HG03460 (cell line): Measurements from ENCODE around the gene PRKCSH.
A peak's percentile ranks its signal among the peaks of the same experiment; 100 is the strongest.
"Not testable (repeated sequence)": the region's sequence is repeated elsewhere in the genome, so short reads cannot be mapped to it uniquely, and the experiment has no call there.

ENCODE experiments used
- ATAC-seq: cut with Tn5 transposase; IDR thresholded peaks from one replicate; pipeline ENCODE4 v1.9.1; 2021; ENCODE audit not compliant: unreplicated experiment

The PRKCSH gene

DNA sequence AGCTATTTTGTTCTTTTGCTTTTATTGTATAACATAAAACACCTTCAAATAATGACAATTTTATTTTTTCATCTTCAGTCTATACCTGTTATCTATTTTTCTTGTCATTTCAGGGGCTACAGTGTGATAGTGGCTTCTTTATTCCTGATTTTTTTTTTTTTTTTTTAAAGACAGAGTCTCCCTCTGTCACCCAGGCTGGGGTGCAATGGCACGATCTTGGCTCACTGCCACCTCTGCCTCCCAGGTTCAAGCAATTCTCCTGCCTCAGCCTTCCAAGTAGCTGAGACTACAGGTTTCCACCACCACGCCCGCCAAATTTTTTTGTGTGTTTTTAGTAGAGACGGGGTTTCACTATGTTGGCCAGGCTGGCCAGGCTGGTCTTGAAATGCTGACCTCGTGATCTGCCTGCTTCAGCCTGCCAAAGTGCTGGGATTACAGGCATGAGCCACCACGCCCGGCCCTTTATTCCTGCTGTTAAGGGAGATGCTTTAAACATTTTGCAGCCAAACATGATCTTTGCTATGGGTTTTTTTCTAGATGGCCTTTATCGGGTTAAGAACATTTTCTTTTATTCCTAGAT is 32.9 kb downstream of the PRKCSH start:
- ATAC-seq: not testable (repeated sequence)

DNA sequence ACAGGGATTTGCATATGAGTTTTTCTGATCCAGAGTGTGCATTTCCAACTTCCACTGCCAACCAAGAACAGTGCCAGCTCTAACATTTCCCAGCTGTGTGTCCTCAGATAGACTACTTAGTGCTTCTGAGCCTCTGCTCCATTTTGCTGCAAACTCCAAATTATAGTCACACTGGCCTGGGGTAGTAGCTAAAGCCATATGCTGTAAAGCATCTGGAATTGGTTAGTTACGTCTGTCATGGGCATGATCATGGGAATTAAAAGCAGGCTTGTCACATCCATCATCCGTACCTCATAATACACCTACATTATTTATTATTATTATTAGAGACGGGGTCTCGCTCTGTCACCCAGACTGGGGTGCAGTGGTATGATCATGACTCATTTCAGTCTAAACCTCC is 38.3 kb downstream of the PRKCSH start:
- ATAC-seq: no peak

DNA sequence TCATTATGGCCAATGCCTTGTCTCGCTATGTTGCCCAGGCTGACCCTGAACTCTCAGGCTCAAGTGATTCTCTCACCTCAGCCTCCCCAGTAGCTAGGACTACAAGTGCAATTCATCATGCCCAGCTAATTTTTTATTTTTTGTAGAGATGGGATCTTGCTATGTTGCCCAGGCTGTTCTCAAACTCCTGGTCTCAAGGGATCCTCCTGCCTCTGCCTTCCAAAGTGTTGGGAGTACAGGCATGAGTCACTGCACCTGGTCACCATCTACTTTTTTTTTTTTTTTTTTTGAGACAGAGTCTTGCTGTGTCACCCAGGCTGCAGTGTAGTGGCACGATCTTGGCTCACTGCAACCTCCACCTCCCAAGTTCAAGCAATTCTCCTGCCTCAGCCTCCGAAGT is 39.9 kb downstream of the PRKCSH start:
- ATAC-seq: not testable (repeated sequence)

DNA sequence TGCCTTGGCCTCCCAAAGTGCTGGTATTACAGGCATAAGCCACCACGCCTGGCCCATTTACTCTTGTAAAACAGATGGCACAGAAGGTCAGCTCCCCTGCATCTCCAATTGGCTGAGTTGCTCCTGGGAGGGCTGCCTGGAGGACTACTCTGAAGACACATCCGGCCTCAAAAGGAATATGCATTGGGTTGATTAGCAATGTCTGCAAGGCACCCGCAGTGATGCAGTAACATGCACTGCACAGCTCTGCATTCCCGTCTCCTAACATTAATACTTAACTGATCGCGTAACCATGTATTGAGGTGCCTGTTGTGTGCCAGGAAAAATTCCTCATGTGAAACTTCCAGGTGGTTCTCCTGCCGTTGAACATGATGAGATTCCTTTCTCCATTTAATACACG is 40.4 kb downstream of the PRKCSH start:
- no peak for ATAC-seq

DNA sequence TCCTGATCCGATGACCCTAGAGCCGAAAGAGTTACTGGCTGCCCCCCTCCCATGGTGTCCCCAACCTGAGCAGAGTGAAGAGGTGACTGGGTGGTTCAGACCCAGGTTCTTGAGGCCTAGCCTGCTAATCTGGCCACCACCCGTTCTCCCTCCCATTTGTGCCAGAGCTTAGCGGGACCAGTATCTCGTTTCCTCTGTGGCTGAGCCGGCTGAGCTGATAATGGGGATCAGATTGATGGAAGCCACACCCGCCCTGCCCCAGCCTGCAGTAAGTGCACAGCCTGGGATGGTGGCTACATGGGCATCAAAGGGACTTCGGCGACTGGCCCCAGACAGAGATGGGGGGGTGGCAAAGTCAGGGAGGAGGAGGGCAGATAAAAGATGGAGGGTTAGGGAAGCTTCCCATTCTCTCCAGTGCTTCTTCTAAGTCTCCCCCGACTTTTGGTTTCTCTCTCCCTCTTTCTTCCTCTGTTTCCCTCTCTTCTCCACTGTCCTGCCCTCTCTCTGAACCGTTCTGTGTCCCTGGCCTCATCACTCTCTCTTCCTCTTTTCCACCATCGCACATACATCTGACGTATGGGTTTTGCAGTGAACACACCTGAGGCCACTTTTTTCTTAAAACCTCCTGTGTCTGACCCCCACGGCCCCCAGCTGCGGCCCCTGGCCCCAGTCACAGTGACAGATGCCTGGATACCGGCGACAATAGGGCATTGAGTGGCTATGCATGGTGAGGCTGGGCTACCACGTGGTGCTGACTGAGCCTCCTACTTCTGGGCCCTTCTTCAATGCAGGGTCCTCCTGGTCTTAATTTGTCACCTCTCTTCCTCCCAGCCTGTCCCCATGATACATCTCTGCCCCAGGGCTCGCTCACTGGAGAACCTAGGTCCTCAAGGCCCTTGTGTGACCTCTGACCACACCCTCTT is 43.0 kb downstream of the PRKCSH start:
- no peak for ATAC-seq

DNA sequence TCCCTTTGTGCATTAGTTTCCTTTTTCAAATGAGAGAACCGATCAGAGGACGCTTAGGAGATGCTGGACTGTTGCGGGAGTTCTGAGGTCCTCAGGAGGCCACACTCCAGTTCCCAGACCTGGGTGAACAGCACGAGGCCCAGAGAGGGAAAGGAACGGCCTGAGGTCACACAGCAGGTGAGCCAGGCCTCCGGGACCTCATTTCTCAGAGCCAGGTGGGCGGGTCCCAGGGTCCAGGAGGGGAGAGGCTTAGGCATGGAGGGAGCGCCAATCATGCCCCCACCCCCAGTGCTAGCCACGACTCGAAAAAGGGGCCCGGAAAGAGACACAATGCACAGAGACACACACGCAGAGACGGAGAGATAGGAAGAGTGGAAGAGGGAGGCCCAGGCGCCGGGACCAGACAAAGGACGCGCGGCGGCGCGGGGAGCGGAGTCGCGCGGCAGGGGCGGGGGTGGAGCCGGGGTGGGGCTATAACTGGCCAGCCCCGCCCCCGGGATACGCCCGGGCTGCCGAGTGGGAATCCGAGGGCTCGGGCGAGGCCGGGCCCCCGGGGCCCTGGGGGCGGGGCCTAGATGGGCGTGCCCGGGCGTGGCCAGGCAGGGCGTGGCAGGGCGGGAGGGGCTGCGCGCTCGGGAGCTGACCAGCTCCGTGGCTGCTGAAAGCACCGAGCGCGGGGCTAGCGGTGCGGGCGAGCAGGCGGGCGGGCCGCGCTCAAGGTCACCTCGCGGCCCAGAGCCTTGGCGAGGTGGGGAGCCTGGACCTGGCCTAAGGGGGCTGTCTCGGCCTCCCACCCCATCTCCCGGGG is 43.9 kb downstream of the PRKCSH start:
- no peak for ATAC-seq

DNA sequence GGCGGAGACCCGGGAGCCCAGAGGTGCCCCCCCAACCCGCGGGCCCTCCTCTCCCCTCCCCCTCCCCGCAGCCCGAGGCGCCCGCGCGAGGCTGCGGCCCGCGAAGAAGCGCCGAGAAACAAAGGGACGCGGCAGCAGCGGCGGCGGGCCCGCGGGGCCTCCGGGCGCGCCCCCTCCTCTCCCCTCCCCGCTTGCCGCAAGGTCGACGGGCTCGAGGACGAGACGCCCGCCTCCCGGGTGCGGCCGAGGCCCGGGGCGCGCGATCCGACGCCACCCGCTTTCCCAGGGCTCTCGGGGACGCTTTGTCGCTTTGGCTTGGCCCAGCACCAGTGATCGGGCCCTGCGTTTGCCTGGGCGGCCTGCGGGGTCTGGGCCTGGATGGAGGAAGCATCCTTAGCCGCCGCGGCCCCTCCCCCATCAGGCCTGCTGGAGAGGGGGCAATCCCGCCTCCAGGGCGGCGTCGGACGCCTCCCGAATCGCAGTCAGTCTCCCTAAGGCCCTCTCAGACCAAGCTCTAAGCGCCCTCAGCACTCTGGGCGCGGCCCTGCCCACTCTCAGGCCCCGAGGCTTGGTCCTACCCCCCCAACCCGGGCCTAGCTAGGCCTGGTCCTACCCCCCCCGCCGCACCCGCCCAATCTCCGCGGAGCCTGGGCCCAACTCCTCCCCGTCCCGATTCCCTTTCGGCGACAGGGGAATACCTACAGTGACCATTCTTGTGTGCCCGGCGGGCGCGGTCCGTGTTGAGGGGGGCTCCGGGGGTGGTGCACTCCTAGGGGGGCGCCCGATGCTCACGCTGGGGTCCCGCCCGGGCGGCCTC is 44.7 kb downstream of the PRKCSH start:
- ATAC-seq: no peak

DNA sequence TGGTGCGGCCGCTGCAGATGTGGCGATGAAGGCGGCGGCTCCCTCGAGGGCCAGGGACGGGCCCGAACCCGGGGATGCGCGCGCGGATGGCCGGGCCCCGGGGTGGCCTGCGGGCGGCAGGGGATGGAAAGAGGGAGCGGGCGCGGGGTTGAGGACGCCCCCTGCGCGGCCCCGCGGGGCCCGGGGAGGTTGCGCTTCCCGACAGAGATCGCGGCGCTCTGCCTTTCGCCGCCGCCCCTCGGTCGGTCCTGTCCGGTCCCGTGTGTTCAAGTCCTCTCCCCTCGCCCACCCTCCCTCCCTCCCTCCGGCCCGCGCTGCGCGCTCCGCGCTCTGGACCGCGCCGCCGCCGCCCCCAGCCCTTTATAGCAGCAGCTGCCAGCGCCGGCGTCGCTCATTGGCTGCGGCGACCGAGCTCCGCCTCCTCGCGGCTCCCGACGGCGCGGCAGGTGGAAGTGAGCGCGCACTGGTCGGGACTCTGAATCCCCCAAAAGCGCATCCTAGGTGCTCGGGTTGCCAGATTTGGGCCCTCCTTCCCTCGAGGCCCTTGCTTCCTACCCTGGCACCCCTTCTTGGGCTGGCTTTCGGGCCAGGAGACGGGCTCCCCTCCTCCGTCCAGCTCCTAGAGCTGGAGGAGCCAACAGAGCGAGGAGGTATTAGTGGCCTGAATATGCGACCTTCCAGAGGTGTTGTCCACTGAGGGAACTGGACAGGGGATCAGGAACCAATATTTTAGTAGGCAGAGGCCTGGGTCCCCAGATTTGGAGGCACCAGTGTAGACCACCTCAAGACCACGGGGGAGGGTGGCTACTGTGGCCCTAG is 45.5 kb downstream of the PRKCSH start, which contains the start of gene ELAVL3:
ELAVL3 (minus strand) TSS at position 332 of the 819 bp plus-strand sequence. CDS start 438 bp downstream, outside the sequence.
- ATAC-seq: no peak

DNA sequence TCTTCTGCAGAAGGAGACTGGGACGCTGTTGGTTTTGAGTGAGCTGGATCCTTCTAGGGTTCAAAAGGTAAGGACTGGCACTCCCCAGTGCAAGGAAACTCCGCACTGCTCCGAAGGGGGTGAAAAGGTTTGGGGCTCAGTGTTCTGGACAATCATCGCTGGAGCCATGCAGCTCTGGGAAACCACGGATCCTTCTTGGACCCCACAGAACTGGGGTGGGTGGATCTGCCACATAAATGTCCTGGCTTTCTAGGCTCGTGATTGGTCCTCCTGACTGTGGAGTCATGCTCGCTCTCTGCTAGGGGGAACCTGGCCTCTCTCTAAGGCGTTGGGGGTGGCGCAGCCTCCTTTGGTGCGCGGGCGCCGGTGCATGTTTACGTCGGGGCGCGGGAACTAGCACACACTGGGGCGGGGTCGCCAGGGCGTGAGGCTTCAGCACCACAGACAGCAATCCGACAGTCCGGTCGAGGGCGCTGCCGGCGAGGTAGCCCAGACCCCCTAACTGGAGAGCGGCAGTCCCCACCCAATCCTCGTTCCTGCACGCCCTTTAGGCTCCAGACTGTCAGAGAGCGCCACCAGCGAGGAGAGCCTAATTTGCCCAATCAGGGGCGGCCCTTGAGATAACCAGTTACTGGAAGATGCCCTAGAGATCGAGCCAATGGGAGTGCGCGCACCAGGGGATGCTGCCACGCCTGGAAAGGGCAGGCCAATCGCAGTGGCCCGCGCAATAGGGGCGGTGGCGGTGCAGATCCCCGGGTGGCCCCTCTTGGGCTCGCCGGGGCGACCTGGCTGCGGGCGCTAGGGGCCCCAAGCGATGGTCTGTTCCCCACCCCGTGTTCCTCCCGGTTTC is 46.3 kb downstream of the PRKCSH start:
- ATAC-seq: peak; percentile 58

DNA sequence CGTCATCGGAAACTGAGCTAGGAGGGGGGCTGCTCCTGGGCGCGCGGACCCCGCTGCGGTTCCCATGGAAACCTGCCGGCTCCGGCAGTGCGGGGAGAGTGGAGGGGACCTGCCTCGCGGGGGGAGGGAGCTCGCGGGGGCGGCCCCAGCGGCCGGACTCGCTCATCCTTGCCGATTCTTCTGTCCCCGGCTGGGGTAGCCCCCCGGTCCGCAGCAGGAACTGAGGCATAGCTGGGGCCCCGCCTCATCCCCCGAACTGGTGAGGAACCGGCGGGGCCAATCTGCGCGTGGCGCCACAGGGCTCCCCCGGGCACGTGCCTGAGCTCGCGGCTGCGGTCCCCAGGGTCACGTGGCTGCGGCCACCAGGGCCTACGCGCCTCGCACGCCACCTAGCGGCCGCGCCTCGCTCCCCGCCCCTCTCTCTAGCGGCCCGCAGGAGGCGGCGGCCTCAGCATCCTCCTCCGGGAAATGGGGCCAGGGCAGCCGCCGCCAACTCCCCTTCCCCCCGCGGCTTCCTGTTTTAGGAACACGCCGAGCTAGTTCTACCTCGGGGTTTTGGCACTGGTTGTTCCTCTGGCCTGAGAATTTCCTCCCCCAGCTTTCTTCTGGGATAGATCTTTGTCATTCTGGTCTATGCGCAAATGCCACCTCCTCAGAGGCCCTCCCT is 47.1 kb downstream of the PRKCSH start:
- ATAC-seq: peak; percentile 56

DNA sequence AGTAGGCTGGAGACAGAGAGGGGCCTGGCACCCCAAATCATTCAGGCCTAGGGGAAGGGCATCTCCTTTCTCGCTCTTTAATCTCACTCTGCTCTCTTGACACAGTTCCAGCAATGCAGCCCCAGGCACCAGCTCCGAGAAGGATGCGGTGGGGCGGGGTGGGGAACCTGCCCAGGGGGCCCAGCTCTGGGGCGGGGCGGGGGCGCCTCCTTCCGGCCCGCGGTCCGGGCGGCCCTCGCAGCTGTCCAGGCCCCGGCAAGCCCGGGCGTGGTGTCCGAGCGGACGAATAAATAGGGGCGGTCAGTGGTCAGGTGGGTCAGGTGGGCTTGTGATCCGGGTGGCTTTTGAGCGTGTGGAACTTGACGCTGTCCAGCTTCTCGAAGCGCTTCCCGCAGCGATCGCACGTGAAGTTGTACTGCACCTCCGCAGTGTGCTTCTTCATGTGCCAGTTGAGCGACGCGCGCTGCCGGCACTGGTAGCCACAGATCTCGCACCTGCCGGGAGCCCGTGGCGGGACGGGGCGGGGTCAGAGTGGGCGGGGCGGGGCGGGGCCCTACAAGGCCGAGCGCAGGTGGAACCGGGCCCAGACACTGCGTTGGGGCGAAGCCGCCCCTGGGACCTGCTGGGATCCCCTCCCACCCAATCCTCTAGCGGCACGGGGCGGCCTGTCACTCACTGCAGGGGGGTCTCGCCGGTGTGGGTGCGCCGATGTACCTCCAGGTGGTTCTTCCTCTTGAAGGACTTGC is 48.1 kb downstream of the PRKCSH start:
- ATAC-seq: no peak

DNA sequence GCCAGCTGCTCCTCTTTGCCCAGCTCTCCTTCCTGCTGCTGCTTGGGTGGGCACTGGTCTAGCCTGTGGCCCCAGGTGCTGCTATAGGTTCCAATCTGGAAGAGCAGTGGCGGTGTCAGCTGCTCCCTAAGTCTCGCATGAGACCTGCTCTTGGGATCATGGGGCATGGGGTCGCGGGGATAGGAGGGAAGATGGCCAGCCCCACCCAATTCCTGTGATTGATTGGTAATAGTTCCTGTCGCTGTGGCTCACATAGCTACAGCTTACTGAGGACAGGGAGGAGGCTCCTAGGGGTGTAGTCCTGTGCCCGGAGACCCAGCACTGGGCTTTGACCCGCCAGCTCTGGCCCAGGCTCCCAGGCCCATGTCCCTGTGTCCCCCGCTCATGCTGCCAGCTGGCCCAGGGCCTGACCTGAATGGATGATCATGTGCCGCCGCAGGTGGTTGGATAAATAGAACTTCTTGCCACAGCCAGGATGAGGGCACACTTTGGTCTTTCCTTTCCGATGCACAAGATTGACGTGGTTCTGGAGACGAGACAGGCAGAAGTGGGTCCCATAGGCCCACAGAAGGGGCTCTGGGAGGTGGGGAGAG is 49.9 kb downstream of the PRKCSH start:
- no peak for ATAC-seq

DNA sequence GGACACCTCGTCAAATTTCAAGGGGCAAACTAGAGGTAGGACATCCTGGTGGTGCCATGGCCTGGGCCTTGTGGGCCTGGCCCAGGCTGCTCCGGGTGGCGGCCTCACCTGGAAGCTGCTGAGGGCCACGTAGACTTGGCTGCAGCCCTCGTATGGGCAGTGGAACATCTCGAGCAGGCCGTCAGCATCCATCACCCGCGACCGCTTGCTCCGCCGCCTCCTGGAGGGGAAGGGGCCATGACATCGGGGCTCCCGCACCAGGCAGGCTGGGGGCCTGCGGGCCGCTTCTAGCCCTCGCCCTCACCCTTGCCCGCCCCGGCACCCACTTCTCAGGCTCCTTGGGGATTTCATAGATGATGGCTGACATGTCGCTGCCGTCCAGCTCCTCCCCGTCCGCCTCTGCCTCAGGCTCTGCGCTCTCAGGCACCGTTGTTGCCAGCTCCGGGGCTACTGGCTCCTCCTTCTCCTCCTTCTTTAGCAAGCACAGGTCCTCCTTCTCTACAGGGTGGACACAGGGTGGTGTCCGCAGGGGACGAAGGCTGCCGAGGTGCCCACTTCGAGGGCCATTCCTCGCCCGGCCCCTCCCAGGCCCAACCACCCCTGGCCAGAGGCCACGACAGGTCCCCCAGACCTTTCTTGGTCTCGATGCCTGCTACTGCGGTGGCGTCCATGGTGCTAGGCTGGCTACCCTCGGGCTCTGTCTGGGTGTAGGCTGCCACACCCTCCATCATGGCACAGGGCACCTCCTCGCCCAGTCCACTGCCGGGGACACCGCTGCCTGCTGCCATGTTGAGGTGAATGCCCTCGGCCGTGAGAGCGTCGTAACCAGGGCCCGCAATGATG is 51.4 kb downstream of the PRKCSH start:
- no peak for ATAC-seq

DNA sequence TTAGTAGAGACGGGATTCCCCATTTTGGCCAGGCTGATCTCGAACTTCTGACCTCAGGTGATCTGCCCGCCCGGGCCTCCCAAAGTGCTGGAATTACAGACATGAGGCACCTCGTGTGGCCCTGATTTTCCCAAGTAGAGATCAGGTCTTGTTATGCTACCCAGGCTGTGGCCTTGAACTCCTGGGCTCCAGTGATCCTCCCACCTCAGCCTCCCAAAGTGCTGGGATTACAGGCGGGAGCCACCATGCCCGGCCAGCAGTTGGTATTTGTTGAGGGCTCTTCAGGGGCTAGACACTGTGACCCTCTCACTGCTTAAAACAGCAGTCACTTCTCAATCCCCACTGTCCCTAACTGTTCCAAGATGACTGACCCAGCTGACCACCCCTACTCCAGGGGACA is 53.9 kb downstream of the PRKCSH start:
- no peak for ATAC-seq

DNA sequence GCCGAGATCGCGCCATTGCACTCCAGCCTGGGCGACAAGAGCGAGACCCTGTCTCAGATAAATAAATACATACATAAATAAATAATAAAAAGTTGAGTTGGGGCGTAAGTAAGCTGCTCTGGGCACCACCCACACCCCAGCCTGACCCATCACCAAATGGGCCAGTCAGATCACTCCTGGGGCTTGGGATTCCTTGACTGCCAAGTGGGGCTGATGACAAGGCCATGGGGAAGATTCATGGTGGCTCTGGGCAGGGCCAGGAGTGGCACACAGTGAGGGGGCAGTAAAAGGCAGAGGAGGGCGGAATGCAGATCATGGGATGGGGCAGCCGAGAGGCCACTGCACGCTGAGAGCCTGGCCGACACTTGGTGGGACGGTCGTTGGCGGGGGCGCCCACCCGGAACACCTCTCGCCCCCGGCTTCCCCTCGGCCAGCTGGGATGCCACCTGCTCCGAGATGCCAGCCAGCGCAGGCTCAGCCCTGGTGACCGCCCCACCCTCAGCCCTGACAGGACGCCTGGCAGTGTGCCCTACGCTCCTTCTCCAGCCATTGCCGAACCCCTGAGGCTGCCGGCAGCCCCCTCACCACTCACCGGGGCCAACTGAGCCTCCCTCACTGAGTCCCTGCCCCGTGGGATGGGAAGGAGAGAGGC is 59.3 kb downstream of the PRKCSH start:
- no peak for ATAC-seq

DNA sequence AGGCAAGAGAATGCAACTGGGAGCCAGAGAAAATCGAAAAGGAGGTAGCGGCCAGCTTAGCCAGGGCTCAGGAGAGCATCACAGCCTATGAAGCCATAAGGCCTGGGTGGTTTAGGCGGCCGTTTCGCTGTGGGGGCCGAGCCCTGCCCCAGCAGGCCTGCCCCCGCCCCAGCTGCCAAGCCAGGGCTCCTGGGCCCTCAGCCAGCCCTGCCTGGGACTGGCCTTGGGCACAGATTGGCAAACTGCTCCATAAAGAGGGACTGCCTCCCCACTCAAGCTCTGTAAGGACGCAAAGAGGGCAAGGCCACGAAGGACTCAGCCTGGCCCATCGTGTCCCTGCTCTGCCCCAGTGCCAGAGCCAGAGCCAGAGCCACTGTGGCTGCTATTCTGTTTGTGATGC is 60.0 kb downstream of the PRKCSH start:
- ATAC-seq: no peak
